H1 (cell line): ENCODE data around the gene CTDP1. TPM values are rescaled to one million over a fixed set of nuclear protein-coding genes. Genes with fewer than 3 reads are reported as not detected.

Source experiments
- CTCF ChIA-PET: fragments of 300-600 bp; sonication (Branson Sonifier 250); formaldehyde crosslinking; loops from one replicate; lab custom pipeline; 2021; ENCODE audit not compliant: partially characterized antibody; lab: Charles Lee
- POLR2A ChIA-PET: fragments of 300-600 bp; sonication (Branson Sonifier 250); formaldehyde crosslinking; loops from one replicate; lab custom pipeline; 2021; ENCODE audit warnings: inconsistent platforms; ENCODE audit not compliant: partially characterized antibody; lab: Charles Lee
- DNase-seq, 2 experiments: peaks; one replicate each; pipeline versions ENCODE4 v3.0.0 to v3.0.0-alpha.2; 2010 to 2022; ENCODE audit warnings: low spot score in 2 of 2, low read depth in 1 of 2, mixed read lengths in 1 of 2
- FAIRE-seq: peaks from 2 replicates; lab custom pipeline; 2011; peaks lifted over from hg19 to GRCh38; lab: Jason Lieb, UNC
- H2AFZ ChIP-seq: 2 replicates; pipeline ENCODE4 v1.8.1; 2012; ENCODE audit warnings: low read length, inconsistent platforms
- H2AK5ac ChIP-seq: 2 replicates; pipeline ENCODE4 v1.6.1; 2013; ENCODE audit warnings: low read depth, low read length
- H2BK120ac ChIP-seq: replicated peaks from 2 replicates; pipeline ENCODE3; 2013; ENCODE audit warnings: low read depth, low read length, inconsistent platforms
- H2BK12ac ChIP-seq: 2 replicates; pipeline ENCODE4 v1.6.1; 2013; ENCODE audit warnings: low read depth, low read length
- H2BK15ac ChIP-seq: 2 replicates; pipeline ENCODE4 v1.6.1; 2013; ENCODE audit warnings: low read length
- H2BK20ac ChIP-seq: 2 replicates; pipeline ENCODE4 v1.6.1; 2013; ENCODE audit warnings: low read length
- H2BK5ac ChIP-seq: 2 replicates; pipeline ENCODE4 v1.6.1; 2013; ENCODE audit warnings: low read depth, low read length
- H3K14ac ChIP-seq: 2 replicates; pipeline ENCODE4 v1.6.1; 2013; ENCODE audit warnings: inconsistent platforms; ENCODE audit not compliant: insufficient read length
- H3K18ac ChIP-seq: 2 replicates; pipeline ENCODE4 v1.6.1; 2013; ENCODE audit warnings: low read length; ENCODE audit errors: extremely low read depth
- H3K23ac ChIP-seq: 2 replicates; pipeline ENCODE4 v1.6.1; 2013; ENCODE audit warnings: inconsistent platforms; ENCODE audit not compliant: insufficient read length
- H3K23me2 ChIP-seq: 2 replicates; pipeline ENCODE4 v1.6.1; 2013; ENCODE audit warnings: low read depth, low read length
- H3K27ac ChIP-seq: 2 replicates; pipeline ENCODE4 v1.6.1; 2011; ENCODE audit warnings: low read depth, low read length, inconsistent platforms
- H3K27me3 ChIP-seq, 4 experiments: replicated peaks in 1 of 4; 1 replicate in 1 of 4; 2 replicates in 3 of 4; pipeline versions ENCODE4 v1.6.1 to v1.8.1; 2011 to 2013; ENCODE audit warnings: low read length in 3 of 4, mild to moderate bottlenecking in 3 of 4, inconsistent platforms in 2 of 4, mixed read lengths in 2 of 4, moderate library complexity in 1 of 4; ENCODE audit not compliant: control insufficient read depth in 3 of 4, insufficient read depth in 3 of 4; ENCODE audit errors: extremely low read depth in 1 of 4
- H3K36me3 ChIP-seq, 4 experiments: 2 replicates each; pipeline versions ENCODE4 v1.6.1 to v1.8.1; 2011 to 2013; ENCODE audit warnings: mild to moderate bottlenecking in 4 of 4, low read length in 3 of 4, moderate library complexity in 2 of 4, control low read depth in 1 of 4, inconsistent platforms in 1 of 4; ENCODE audit not compliant: insufficient read depth in 4 of 4, control insufficient read depth in 2 of 4
- H3K4ac ChIP-seq: replicated peaks from 2 replicates; pipeline ENCODE3; 2013; ENCODE audit warnings: low read length, low read depth, mixed read lengths, inconsistent platforms; ENCODE audit not compliant: insufficient read length
- H3K4me1 ChIP-seq, 4 experiments: replicated peaks in 1 of 4; 1 replicate in 1 of 4; 2 replicates in 3 of 4; pipeline versions ENCODE4 v1.6.1 to v1.8.1; 2011 to 2013; ENCODE audit warnings: low read length in 3 of 4, inconsistent platforms in 2 of 4, mixed read lengths in 1 of 4; ENCODE audit not compliant: insufficient read depth in 4 of 4, control insufficient read depth in 3 of 4
- H3K4me2 ChIP-seq, 2 experiments: 2 replicates each; pipeline versions ENCODE4 v1.6.1 to v1.8.1; 2011 to 2013; ENCODE audit warnings: low read depth in 2 of 2, low read length in 2 of 2, control low read depth in 1 of 2, inconsistent platforms in 1 of 2, mild to moderate bottlenecking in 1 of 2; ENCODE audit not compliant: insufficient read depth in 1 of 2
- H3K4me3 ChIP-seq, 4 experiments: fragments of 200-600, 300-600 bp in 1 of 4; sonication (generic), shearing (Covaris generic), sonication (Bioruptor Twin) in 1 of 4; 2 replicates each; pipeline versions ENCODE4 v1.5.1 to v1.8.1; 2011 to 2016; ENCODE audit warnings: low read length in 4 of 4, low read depth in 3 of 4, control low read depth in 2 of 4, inconsistent platforms in 2 of 4, mild to moderate bottlenecking in 2 of 4, mixed read lengths in 1 of 4, moderate library complexity in 1 of 4; ENCODE audit not compliant: insufficient read depth in 2 of 4; ENCODE audit errors: extremely low read depth in 1 of 4
- H3K56ac ChIP-seq: replicated peaks from 2 replicates; pipeline ENCODE3; 2013; ENCODE audit warnings: low read depth, mild to moderate bottlenecking, mixed read lengths, low read length, inconsistent platforms; ENCODE audit not compliant: insufficient read length
- H3K79me1 ChIP-seq: 2 replicates; pipeline ENCODE4 v1.6.1; 2013; ENCODE audit warnings: low read depth, low read length, control low read depth
- H3K79me2 ChIP-seq, 2 experiments: 2 replicates each; pipeline versions ENCODE4 v1.6.1 to v1.8.1; 2012 to 2013; ENCODE audit warnings: low read length in 2 of 2, mild to moderate bottlenecking in 2 of 2, inconsistent platforms in 1 of 2; ENCODE audit not compliant: insufficient read depth in 2 of 2, control insufficient read depth in 1 of 2
- H3K9ac ChIP-seq, 4 experiments: replicated peaks in 1 of 4; 1 replicate in 1 of 4; 2 replicates in 3 of 4; pipeline versions ENCODE4 v1.6.1 to v1.8.1; 2011 to 2013; ENCODE audit warnings: low read depth in 3 of 4, low read length in 3 of 4, control low read depth in 2 of 4, mild to moderate bottlenecking in 2 of 4, moderate library complexity in 2 of 4, inconsistent platforms in 1 of 4; ENCODE audit errors: extremely low read depth in 1 of 4
- H3K9me3 ChIP-seq, 2 experiments: 2 replicates each; pipeline versions ENCODE4 v1.6.1 to v1.8.1; 2012 to 2013; ENCODE audit warnings: mild to moderate bottlenecking in 2 of 2, moderate library complexity in 2 of 2, control low read depth in 1 of 2, inconsistent platforms in 1 of 2, low read depth in 1 of 2, low read length in 1 of 2, mixed read lengths in 1 of 2; ENCODE audit not compliant: insufficient read depth in 2 of 2
- H4K20me1 ChIP-seq, 2 experiments: replicated peaks in 1 of 2; 2 replicates each; pipeline versions ENCODE3 to v1.8.1; 2011 to 2013; ENCODE audit warnings: inconsistent platforms in 2 of 2, low read length in 2 of 2, mild to moderate bottlenecking in 1 of 2; ENCODE audit not compliant: insufficient read depth in 2 of 2, control insufficient read depth in 1 of 2
- H4K5ac ChIP-seq: 2 replicates; pipeline ENCODE4 v1.6.1; 2013; ENCODE audit warnings: low read length, low read depth, mixed read lengths, inconsistent platforms; ENCODE audit not compliant: insufficient read length
- H4K8ac ChIP-seq: 2 replicates; pipeline ENCODE4 v1.8.0; 2013; ENCODE audit warnings: mild to moderate bottlenecking, moderate library complexity, low read length, inconsistent platforms; ENCODE audit not compliant: insufficient read depth; ENCODE audit errors: extremely low read depth
- H4K91ac ChIP-seq: replicated peaks from 2 replicates; pipeline ENCODE3; 2013; ENCODE audit warnings: low read length, mixed read lengths, inconsistent platforms; ENCODE audit not compliant: insufficient read length
- BCL11A ChIP-seq, 2 experiments: IDR thresholded peaks; one replicate each; pipeline ENCODE4 v1.6.1; 2011; ENCODE audit warnings: low read depth in 2 of 2, low read length in 2 of 2, mild to moderate bottlenecking in 2 of 2
- CREB1 ChIP-seq: IDR thresholded peaks from 2 replicates; pipeline ENCODE4 v1.6.1; 2012; ENCODE audit warnings: inconsistent platforms
- CTBP2 ChIP-seq: IDR thresholded peaks from 2 replicates; pipeline ENCODE4 v1.7.0; 2011; ENCODE audit warnings: borderline replicate concordance, mild to moderate bottlenecking, moderate library complexity, mixed read lengths, low read length; ENCODE audit not compliant: insufficient read depth, insufficient read length
- EGR1 ChIP-seq: IDR thresholded peaks from 2 replicates; pipeline ENCODE4 v1.6.1; 2011; ENCODE audit warnings: low read depth, low read length, borderline replicate concordance
- EP300 ChIP-seq, 2 experiments: IDR thresholded peaks; 1 replicate in 1 of 2; 2 replicates in 1 of 2; pipeline ENCODE4 v1.6.1; 2011 to 2012; ENCODE audit warnings: low read depth in 2 of 2, low read length in 2 of 2, mild to moderate bottlenecking in 2 of 2, borderline replicate concordance in 1 of 2, inconsistent platforms in 1 of 2, moderate library complexity in 1 of 2
- GTF2F1 ChIP-seq: IDR thresholded peaks from 2 replicates; pipeline ENCODE4 v1.6.1; 2012; ENCODE audit warnings: low read depth, low read length, improper control_type of control experiment, borderline replicate concordance
- KDM1A ChIP-seq: fragments of 200-600, 300-600 bp; sonication (generic); IDR thresholded peaks from 2 replicates; pipeline ENCODE4 v1.7.1; 2016; ENCODE audit warnings: mild to moderate bottlenecking, low read length, borderline replicate concordance
- NRF1 ChIP-seq: IDR thresholded peaks from 2 replicates; pipeline ENCODE4 v1.6.1; 2011; ENCODE audit warnings: mild to moderate bottlenecking, low read depth, low read length, improper control_type of control experiment
- SAP30 ChIP-seq: fragments of 300-600 bp; sonication (generic); IDR thresholded peaks from 2 replicates; pipeline ENCODE4 v1.7.1; 2012; ENCODE audit warnings: low read length, moderate library complexity, mild to moderate bottlenecking, inconsistent platforms; ENCODE audit not compliant: insufficient read depth, insufficient replicate concordance
- SIN3A ChIP-seq, 2 experiments: IDR thresholded peaks in 1 of 2; conservative IDR thresholded peaks in 1 of 2; 2 replicates each; pipeline ENCODE4 v1.6.1; 2011 to 2012; ENCODE audit warnings: low read length in 2 of 2, improper control_type of control experiment in 1 of 2, low read depth in 1 of 2, mild to moderate bottlenecking in 1 of 2
- TBP ChIP-seq: IDR thresholded peaks from 2 replicates; pipeline ENCODE4 v1.6.1; 2011; ENCODE audit warnings: low read depth, low read length, improper control_type of control experiment
- TCF12 ChIP-seq: IDR thresholded peaks from 2 replicates; pipeline ENCODE4 v1.6.1; 2011; ENCODE audit warnings: low read depth, mild to moderate bottlenecking, low read length
- WGBS, 2 experiments: shearing (Covaris generic) in 1 of 2; methylation state at CpG; one replicate each; pipeline versions ENCODE4 v1.1.6 to v1.1.7; 2013 to 2015; ENCODE audit warnings: low lambda C conversion rate in 2 of 2, mixed read lengths in 2 of 2, inconsistent platforms in 1 of 2, low coverage in 1 of 2, missing lambda C conversion rate in 1 of 2; ENCODE audit not compliant: insufficient replicate concordance in 2 of 2, insufficient coverage in 1 of 2, insufficient read length in 1 of 2; ENCODE audit errors: extremely low coverage in 1 of 2, missing lambda C conversion rate in 1 of 2; 5-methylcytosine and 5-hydroxymethylcytosine counted together
- polyA plus RNA-seq, 7 experiments: library from polyadenylated mRNA; depleted of rRNA in 3 of 7; stranded (reverse) in 5 of 7; unstranded in 2 of 7; fragments of >200 nt in 5 of 7; fragments of 200-250 nt in 2 of 7; gene quantifications; 1 replicate in 5 of 7; 2 replicates in 1 of 7; 4 replicates in 1 of 7; pipeline versions ENCODE4 v1.2.1 to v1.2.3, GENCODE V29; 2011 to 2013; ENCODE audit warnings: missing spikeins in 2 of 7, mixed read lengths in 2 of 7
- total RNA-seq: library from RNA; stranded (reverse); fragmentation: NEBNext Ultra II Directional; extraction: Animal tissue kit (Norgen Biotek cat#: 25700); gene quantifications from 2 replicates; pipeline ENCODE4 v1.2.1, GENCODE V29; 2021
- TF ChIP-seq, protein P1 (sequence below): IDR thresholded peaks from 2 replicates; pipeline ENCODE4 v1.6.1; 2011; ENCODE audit warnings: low read length, improper control_type of control experiment

Gene CTDP1
- total and polyA plus RNA-seq, 2 of the 8 experiments (the other 6 are each of a cell fraction or from before 2014, with no cell fraction given): 16.6 to 37.0 TPM

DNA sequence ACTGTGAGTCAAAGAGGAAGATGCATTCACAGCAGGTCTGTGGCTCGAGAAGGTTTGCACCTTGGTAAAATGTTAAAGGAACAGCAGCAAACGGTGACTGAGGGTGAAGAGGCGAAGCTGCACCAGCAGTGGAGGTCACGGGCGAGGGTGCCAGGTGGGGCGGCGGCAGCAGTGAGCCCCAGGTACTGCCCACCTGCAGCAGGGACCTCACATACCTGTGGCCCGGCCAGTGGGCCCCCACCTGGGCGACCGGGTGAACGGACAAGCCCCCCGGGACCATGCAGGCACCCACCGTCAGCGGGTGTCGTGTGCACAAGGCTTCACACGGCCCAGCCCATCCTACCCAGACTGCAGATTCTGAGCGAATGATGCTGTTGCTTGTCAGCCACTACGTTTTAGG, 94.5 kb downstream of the CTDP1 start:
- H2AK5ac ChIP-seq: no peak overlapping the region
- H3K36me3 ChIP-seq: no peaks in the 10 kb centered on the region
- no peak overlapping the region for H3K18ac ChIP-seq
- no peaks in the 10 kb centered on the region for H3K27me3 ChIP-seq
- no peak overlapping the region for H3K27ac ChIP-seq
- H2BK5ac ChIP-seq: no peak overlapping the region
- no peak overlapping the region for H4K8ac ChIP-seq
- DNase-seq (peak in 1 of 2 experiments; percentile 35), FAIRE-seq (no peak)
- no peak overlapping the region for H2AFZ ChIP-seq
- no peak overlapping the region for H2BK12ac ChIP-seq
- ChIA-PET POLR2A (no interaction called here), CTCF (interaction anchor here (1.1 kb wide), 1 partner anchor 16 kb away, joined by 3 read pairs; no protein-coding TSS in a partner anchor)
- H3K4me1 ChIP-seq: no peaks in the 10 kb centered on the region
- H2BK120ac ChIP-seq: no peak overlapping the region
- H3K23me2 ChIP-seq: 0 out of 2 replicates have a peak, but pooled peaks cover 2% of the 10 kb centered on the region
- no peaks in the 10 kb centered on the region; the same call in 1 of the 2 replicates for H3K79me1 ChIP-seq
- H3K23ac ChIP-seq: no peak overlapping the region
- no peak overlapping the region for H3K9ac ChIP-seq
- H3K4me2 ChIP-seq: no peak overlapping the region
- H4K91ac ChIP-seq: no peak overlapping the region
- WGBS, 2 experiments: 84% methylated on average over 18 of the region's 18 CpGs; no CpG with 5 or more reads in 1 of the 2 experiments
- H3K14ac ChIP-seq: no peak overlapping the region
- H3K79me2 ChIP-seq: no peaks in the 10 kb centered on the region
- no peak overlapping the region for H2BK15ac ChIP-seq
- no peak overlapping the region for H2BK20ac ChIP-seq
- peaks cover 5 to 10% of the 10 kb centered on the region in 2 experiments; a peak in 3 of 4 replicates for H3K9me3 ChIP-seq
- no peaks in the 10 kb centered on the region for H4K20me1 ChIP-seq
- no peak overlapping the region for H3K56ac ChIP-seq
- no peak overlapping the region for H4K5ac ChIP-seq
- no peak overlapping the region for H3K4me3 ChIP-seq
- H3K4ac ChIP-seq: no peak overlapping the region
- no peak for TF ChIP-seq BCL11A (IDR thresholded peaks at IDR 0.05; ENCODE audit: low read depth in 2 of 2, low read length in 2 of 2)
- no peak for TF ChIP-seq CTBP2
- no peak for TF ChIP-seq SAP30
- no peak for TF ChIP-seq EGR1
- no peak for TF ChIP-seq CREB1
- TF ChIP-seq GTF2F1: no peak
- no peak for TF ChIP-seq SIN3A (conservative IDR thresholded peaks at IDR 0.05 in 1 of 2, IDR thresholded peaks at IDR 0.05 in 1 of 2; ENCODE audit: low read depth in 1 of 2, low read length in 2 of 2)
- no peak for TF ChIP-seq NRF1
- no peak for TF ChIP-seq KDM1A
- TF ChIP-seq EP300 (IDR thresholded peaks at IDR 0.05; ENCODE audit: borderline replicate concordance in 1 of 2, low read depth in 2 of 2, low read length in 2 of 2): no peak
- TF ChIP-seq, protein P1, sequence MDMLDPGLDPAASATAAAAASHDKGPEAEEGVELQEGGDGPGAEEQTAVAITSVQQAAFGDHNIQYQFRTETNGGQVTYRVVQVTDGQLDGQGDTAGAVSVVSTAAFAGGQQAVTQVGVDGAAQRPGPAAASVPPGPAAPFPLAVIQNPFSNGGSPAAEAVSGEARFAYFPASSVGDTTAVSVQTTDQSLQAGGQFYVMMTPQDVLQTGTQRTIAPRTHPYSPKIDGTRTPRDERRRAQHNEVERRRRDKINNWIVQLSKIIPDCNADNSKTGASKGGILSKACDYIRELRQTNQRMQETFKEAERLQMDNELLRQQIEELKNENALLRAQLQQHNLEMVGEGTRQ: no peak
- TF ChIP-seq TBP: no peak
- no peak for TF ChIP-seq TCF12
